OCI-M2 (cell line): ENCODE measurements around the gene PRC1.
"Not testable (repeated sequence)": the region's sequence is repeated elsewhere in the genome, so short reads cannot be mapped to it uniquely, and the experiment has no call there.

Experiments
- DNase-seq: peaks from one replicate; lab custom pipeline; 2025; ENCODE audit not compliant: unreplicated experiment; lab: John Stamatoyannopoulos, UW

Gene PRC1

DNA sequence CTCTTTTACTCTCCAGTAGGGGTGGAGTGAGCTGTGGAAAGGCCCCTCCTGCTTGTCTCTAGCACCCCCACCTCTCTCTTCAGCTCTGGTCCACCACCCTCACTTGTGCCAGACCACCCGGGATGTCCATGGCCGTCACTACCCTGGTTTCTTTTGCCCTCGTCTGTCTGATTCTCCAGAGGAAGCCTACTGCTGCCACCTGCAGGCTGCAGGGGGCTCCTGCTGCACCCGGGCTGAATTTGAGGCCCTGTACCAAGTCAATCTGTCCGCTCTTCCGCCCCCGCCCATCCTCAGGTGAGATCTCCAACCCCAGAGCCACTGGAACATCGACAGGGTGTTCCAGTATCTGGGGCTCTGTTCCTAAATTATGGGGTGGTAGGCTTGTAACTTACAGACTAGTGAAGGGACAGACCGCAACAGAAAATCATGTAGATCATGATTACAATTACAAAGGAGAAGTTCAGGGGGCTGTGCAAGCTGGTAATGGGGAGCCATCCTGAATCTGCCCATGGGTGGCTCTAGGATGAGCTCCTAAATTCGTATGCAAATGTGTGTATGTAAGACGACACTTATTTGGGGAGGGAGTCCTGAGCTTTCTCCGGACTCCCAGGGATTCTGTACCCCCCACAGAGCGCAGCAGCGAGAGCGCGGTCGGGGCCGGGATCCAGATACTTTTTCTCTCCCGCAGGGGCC lies 59.9 kb downstream of the PRC1 start:
- DNase-seq: no peak

DNA sequence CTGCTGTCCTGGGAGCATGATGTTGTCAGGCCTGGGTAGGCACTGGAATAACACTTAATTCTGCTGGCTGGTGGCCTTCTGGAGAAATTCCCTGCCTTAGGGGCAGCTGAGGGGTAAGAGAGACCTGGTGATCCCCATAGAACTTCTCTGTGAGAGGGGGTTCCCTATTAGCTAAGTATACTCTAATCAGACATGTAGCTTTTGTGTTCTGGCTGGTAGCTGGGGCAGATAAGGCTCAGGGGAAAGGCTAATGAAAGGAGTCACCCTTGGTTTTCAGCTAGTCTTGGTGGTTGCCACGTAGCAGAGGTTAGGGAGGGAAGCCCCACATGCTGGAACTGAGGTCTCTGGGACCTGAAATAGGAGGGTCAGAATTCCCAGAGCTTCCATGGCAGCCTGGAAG lies 61.0 kb downstream of the PRC1 start:
- DNase-seq: no peak

GRCh38 chr15:90932660-90932991 lies 61.7 kb downstream of the PRC1 start:
- no peak for DNase-seq

DNA sequence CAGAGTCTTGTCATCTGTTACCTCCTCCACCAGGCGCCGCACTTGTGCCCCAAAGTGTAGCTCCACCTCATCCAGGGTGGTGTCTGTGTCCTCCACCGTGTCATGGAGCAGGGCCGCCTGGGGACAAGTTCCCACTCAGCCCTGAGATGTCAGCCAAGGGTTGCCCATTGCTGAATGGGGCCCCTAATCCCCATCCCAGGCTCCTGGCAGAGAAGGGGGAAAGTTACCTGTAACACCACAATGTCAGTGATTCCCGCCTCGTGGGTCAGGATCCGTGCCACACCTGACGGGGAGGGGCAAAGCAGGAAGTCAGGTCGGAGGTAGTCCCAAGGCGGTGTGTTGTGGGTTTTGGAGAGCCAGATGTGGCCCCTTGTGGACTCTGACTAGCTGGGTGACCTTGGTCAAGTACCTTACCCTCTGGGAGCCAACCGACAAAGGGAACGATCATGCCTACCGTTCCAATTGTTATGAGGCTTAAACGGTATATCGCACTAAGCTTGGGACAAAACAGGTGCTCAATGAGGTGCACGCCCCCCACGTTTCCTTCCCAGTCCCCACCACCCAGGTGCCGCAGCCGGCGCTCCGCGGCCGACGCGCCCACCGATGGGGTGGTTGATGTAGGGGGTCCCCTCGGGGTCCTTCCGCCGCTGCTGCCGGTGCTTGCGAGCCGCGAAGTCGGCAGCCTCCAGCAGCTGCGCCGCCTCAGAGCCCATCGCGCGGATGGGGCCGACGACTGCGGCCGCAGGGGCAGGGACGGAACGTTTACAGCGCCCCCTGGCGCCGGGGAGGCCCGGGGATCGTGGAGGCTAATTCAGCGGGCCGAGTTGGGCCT lies 62.3 kb downstream of the PRC1 start, which contains the start of gene HDDC3:
HDDC3 (minus strand) TSS at position 722 of the 832 bp plus-strand sequence; CDS start at position 713, 9 bp downstream.
- DNase-seq: peak; percentile 66

GRCh38 chr15:90931575-90931827 lies 62.8 kb downstream of the PRC1 start:
- DNase-seq: no peak

DNA sequence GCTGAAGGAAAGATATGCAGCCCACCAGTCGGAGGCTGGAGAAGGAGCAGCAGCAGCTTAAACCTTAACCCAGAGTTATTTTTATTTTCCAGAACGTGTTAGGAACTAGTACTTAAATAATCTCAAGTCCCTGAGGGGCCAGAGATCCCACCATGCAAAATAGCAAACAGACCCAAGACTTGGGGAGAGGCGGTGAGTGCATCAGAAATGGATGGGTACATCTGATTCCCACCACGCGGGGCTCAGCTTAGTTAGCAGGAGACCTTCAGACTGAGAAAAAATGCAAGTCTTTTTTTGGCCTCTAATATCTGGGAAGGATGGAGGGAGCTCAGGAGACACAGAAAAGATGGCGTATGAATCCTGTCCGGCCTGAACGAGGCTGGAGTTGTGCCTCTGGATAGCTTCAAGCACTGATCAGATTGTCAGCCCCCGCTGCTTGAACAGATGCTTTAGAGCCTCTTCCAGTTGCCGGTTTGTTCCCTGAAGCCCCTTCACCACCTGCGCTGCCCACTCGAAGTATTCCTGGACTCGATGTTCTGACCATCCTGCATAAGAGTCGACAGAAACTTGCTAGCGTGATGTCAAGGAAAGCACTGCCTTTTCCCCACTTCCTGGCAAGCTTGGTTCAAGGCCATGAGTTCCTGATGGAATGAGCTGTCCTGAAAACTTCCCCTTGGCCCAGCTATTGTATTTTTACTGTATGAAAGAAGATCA lies 63.3 kb downstream of the PRC1 start:
- no peak for DNase-seq

DNA sequence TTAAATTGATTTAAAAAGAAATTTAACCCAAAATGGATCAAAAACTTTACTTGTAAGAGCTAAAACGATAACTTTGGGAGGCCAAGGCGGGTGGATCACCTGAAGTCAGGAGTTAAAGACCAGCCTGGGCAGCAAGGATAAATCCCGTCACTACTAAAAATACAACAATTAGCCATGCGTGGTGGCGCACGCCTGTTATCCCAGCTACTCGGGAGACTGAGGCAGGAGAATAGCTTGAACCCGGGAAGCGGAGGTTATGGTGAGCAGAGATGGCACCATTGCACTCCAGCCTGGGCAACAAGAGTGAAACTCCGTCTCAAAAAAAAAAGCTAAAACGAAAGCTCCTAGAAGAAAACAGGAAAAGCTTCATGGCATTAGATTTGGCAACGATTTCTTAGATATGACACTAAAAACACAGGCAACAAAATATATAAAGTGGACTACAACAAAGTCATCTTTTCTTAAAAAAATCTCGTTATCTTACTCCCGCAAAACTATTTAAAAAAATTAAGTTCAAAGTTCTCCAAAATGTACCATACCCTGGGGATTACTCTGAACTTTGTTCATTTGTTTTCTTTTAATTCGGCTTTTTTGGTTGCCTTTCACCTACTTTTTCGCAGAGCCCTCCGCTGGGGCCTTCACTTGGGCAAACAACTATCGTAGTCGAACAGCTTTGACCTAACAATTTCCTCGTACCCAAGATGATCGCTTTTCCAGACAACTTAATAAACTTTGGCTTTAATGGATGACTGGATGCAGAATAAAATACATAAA lies 64.9 kb downstream of the PRC1 start:
- DNase-seq: no peak

- DNase-seq: not testable (repeated sequence)
These were observed 66.2 kb downstream of the PRC1 start for GRCh38 chr15:90928106-90928505.

GRCh38 chr15:90926766-90927165 lies 67.6 kb downstream of the PRC1 start:
- not testable (repeated sequence) for DNase-seq

GRCh38 chr15:90924375-90924774 lies 70.0 kb downstream of the PRC1 start:
- DNase-seq: no peak

- not testable (repeated sequence) for DNase-seq
These were observed 71.5 kb downstream of the PRC1 start for GRCh38 chr15:90922712-90923322.

GRCh38 chr15:90921887-90922286 lies 72.4 kb downstream of the PRC1 start:
- DNase-seq: no peak

- DNase-seq: no peak
These were observed 75.5 kb downstream of the PRC1 start for GRCh38 chr15:90918835-90919234.

DNA sequence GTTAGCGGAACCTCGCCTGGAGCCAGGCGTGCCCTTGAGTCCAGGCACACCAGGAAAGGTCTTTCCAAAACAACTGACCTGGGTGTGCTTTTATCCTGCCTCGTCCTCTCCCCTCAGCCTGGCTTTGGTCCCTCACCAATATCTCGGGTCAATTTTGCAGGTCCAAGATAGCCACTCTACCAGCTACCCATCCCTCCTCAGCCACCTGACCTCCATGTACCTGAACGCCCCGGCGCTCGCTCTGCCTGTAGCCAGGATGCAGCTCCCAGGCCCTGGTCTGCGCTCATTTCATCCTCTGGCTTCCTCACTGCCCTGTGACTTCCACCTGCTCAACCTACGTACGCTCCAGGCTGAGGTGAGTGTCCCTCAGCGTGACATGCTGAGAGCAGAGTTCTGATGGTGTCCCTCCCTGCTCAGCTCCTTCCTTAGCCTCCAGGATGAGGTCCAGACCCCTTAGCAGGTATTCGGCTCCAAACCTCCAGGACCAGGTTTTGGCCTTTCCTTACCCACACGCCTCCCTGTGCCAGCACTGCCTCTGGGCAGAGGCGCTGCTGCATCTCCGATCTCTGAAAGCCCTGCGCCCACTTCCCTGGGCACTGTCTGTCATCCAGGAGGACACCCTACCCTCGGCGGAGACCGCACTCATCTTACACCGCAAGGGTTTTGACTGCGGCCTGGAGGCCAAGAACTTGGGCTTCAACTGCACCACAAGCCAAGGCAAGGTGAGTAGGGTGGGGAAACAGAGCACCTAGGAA lies 76.1 kb downstream of the PRC1 start:
- DNase-seq: no peak

- no peak for DNase-seq
These were observed 76.8 kb downstream of the PRC1 start for GRCh38 chr15:90917569-90917968.

- no peak for DNase-seq
These were observed 77.9 kb downstream of the PRC1 start for GRCh38 chr15:90916461-90916860.
